Erythroblast (primary cell): Measurements from ENCODE around the gene PRR5.

Experiments used
- GATA1 ChIP-seq: IDR thresholded peaks from 2 replicates; pipeline ENCODE4 v1.6.1; 2011; ENCODE audit warnings: low read depth, mild to moderate bottlenecking, control low read depth, low read length, moderate library complexity
- POLR2A ChIP-seq: IDR thresholded peaks from 2 replicates; pipeline ENCODE4 v1.6.1; 2011; ENCODE audit warnings: mild to moderate bottlenecking, low read length

DNA sequence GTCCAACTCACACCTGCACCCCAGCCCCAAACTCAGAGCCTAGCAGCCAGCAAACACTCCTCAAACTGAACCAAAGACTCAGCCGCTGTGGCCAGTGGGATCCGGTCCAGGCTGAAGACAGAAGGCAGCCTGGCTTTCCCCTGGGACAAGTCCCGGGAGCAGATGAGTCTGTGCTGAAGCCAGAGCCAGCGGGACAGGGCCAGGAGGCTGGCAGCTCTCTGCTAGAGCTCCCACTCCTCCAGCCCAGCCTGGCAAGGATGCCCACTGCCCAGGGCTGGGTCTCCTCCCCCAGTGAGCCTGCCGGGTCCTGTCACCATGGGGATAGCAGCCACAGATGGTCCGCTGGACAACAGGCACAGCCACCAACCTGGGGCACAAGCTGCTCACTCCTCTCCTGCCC, 42.9 kb upstream of the PRR5 start:
- TF ChIP-seq POLR2A (no peak), GATA1 (no peak)
